Liver (tissue), 9 donors: ENCODE measurements around the gene FOXA2. TPM values are rescaled to one million over a fixed set of nuclear protein-coding genes. Genes with fewer than 3 reads are reported as not detected.

Experiments
- DNase-seq: peaks from one replicate; pipeline ENCODE4 v3.0.0-alpha.2; 2017; ENCODE audit warnings: low spot score
- H3K27ac ChIP-seq, 2 donors: one replicate each; pipeline ENCODE4 v1.7.0; 2013; ENCODE audit warnings: inconsistent platforms in 2 of 2, low read length in 2 of 2, control low read depth in 1 of 2, low read depth in 1 of 2, mild to moderate bottlenecking in 1 of 2
- H3K27me3 ChIP-seq, 4 donors: one replicate each; pipeline versions ENCODE4 v1.6.1 to v1.7.0; 2013; ENCODE audit warnings: low read length in 3 of 4, inconsistent platforms in 1 of 4, mild to moderate bottlenecking in 1 of 4, moderate library complexity in 1 of 4; ENCODE audit not compliant: control insufficient read depth in 4 of 4, insufficient read depth in 4 of 4
- H3K36me3 ChIP-seq, 4 donors: one replicate each; pipeline versions ENCODE4 v1.6.1 to v1.7.0; 2013; ENCODE audit warnings: low read length in 3 of 4, mild to moderate bottlenecking in 3 of 4, low read depth in 1 of 4, moderate library complexity in 1 of 4; ENCODE audit not compliant: control insufficient read depth in 4 of 4, insufficient read depth in 3 of 4
- H3K4me1 ChIP-seq, 4 donors: one replicate each; pipeline versions ENCODE4 v1.6.1 to v1.7.0; 2013; ENCODE audit warnings: low read length in 3 of 4, mild to moderate bottlenecking in 3 of 4, moderate library complexity in 1 of 4; ENCODE audit not compliant: control insufficient read depth in 4 of 4, insufficient read depth in 4 of 4
- H3K4me3 ChIP-seq, 3 donors: one replicate each; pipeline versions ENCODE4 v1.6.1 to v1.7.0; 2013; ENCODE audit warnings: low read length in 3 of 3, control low read depth in 1 of 3, low read depth in 1 of 3, mild to moderate bottlenecking in 1 of 3
- H3K9ac ChIP-seq, 2 donors: one replicate each; pipeline ENCODE4 v1.7.0; 2013; ENCODE audit warnings: low read length in 2 of 2, mild to moderate bottlenecking in 2 of 2, moderate library complexity in 2 of 2, control low read depth in 1 of 2, low read depth in 1 of 2
- H3K9me3 ChIP-seq, 4 donors: one replicate each; pipeline versions ENCODE4 v1.6.1 to v1.7.0; 2013; ENCODE audit warnings: low read length in 3 of 4; ENCODE audit not compliant: control insufficient read depth in 4 of 4
- ATF3 ChIP-seq: IDR thresholded peaks from 2 replicates; pipeline ENCODE4 v1.6.1; 2016; ENCODE audit warnings: antibody characterized with exemption
- CTCF ChIP-seq: fragments of 150-350 bp; IDR thresholded peaks from 2 replicates; pipeline ENCODE4 v1.5.1; 2017; ENCODE audit warnings: improper control_type of control experiment, low read depth, low read length; ENCODE audit not compliant: missing input control
- EGR1 ChIP-seq, 2 donors: IDR thresholded peaks; 2 replicates each; pipeline ENCODE4 v1.6.1; 2016 to 2018; ENCODE audit warnings: antibody characterized with exemption in 2 of 2, low read depth in 2 of 2
- FOXA1 ChIP-seq: IDR thresholded peaks from 2 replicates; pipeline ENCODE4 v1.6.1; 2016; ENCODE audit warnings: antibody characterized with exemption
- FOXA2 ChIP-seq: IDR thresholded peaks from 2 replicates; pipeline ENCODE4 v1.6.1; 2016; ENCODE audit warnings: antibody characterized with exemption
- GABPA ChIP-seq, 2 donors: IDR thresholded peaks in 1 of 2; conservative IDR thresholded peaks in 1 of 2; 2 replicates each; pipeline ENCODE4 v1.6.1; 2016; ENCODE audit warnings: antibody characterized with exemption in 2 of 2, mild to moderate bottlenecking in 1 of 2, moderate library complexity in 1 of 2
- HNF4A ChIP-seq, 2 donors: conservative IDR thresholded peaks; 2 replicates each; pipeline ENCODE4 v1.6.1; 2016; ENCODE audit warnings: antibody characterized with exemption in 2 of 2, mild to moderate bottlenecking in 2 of 2
- HNF4G ChIP-seq: IDR thresholded peaks from 2 replicates; pipeline ENCODE4 v1.6.1; 2016; ENCODE audit warnings: antibody characterized with exemption
- MAX ChIP-seq: IDR thresholded peaks from 2 replicates; pipeline ENCODE4 v1.6.1; 2016; ENCODE audit warnings: antibody characterized with exemption
- NR2F2 ChIP-seq: IDR thresholded peaks from 2 replicates; pipeline ENCODE4 v1.6.1; 2016; ENCODE audit warnings: antibody characterized with exemption
- RAD21 ChIP-seq, 2 donors: IDR thresholded peaks; 2 replicates each; pipeline ENCODE4 v1.6.1; 2016; ENCODE audit warnings: antibody characterized with exemption in 2 of 2, mild to moderate bottlenecking in 2 of 2
- REST ChIP-seq: IDR thresholded peaks from 2 replicates; pipeline ENCODE4 v1.6.1; 2016; ENCODE audit warnings: antibody characterized with exemption, mild to moderate bottlenecking
- RXRA ChIP-seq, 2 donors: IDR thresholded peaks; 2 replicates each; pipeline ENCODE4 v1.6.1; 2017 to 2018; ENCODE audit warnings: antibody characterized with exemption in 2 of 2, mild to moderate bottlenecking in 1 of 2
- SP1 ChIP-seq: IDR thresholded peaks from 2 replicates; pipeline ENCODE4 v1.6.1; 2018; ENCODE audit warnings: antibody characterized with exemption, mild to moderate bottlenecking
- TAF1 ChIP-seq: conservative IDR thresholded peaks from 2 replicates; pipeline ENCODE4 v1.6.1; 2016; ENCODE audit warnings: antibody characterized with exemption, mild to moderate bottlenecking
- YY1 ChIP-seq: IDR thresholded peaks from 2 replicates; pipeline ENCODE4 v1.6.1; 2016; ENCODE audit warnings: antibody characterized with exemption, mild to moderate bottlenecking
- WGBS: extraction: QIAGEN DNeasy Blood & Tissue Kit; methylation state at CpG from one replicate; pipeline ENCODE4 v1.1.7; 2013; 5-methylcytosine and 5-hydroxymethylcytosine counted together
- polyA plus RNA-seq, 2 donors: library from polyadenylated mRNA; stranded (reverse) in 1 of 2; unstranded in 1 of 2; fragments of 200-250 nt in 1 of 2; fragments of >200 nt in 1 of 2; fragmentation: Nextera tagmentation in 1 of 2; extraction: Ambion mirVana in 1 of 2; gene quantifications; one replicate each; pipeline versions ENCODE4 v1.2.1 to v1.2.3, GENCODE V29; 2013 to 2015
- total RNA-seq, 2 donors: library from RNA; depleted of rRNA; stranded (reverse); fragments of >200 nt; gene quantifications; one replicate each; pipeline ENCODE4 v1.2.3, GENCODE V29; 2014
- donor health status: healthy.
- donor health status: healthy.
- donor health status: healthy.
- donor health status: healthy.
- donor health status: healthy.

Gene FOXA2
- total and polyA plus RNA-seq, 4 donors, result 5.2 to 12.7 (median 11.1) TPM

GRCh38 chr20:22563062-22563965, 21.1 kb downstream of the FOXA2 start:
- DNase-seq, result no peak

More at GRCh38 chr20:22563062-22563965, 21.1 kb downstream of the FOXA2 start:
- 26% methylated on average over 7 of the region's 7 CpGs for WGBS
- Histone ChIP-seq H3K4me3 (no peak overlapping the region), H3K36me3 (peaks cover 5 to 21% (median 12%) of the 10 kb centered on the region in 4 donors), H3K27ac (no peak overlapping the region), H3K4me1 (peaks cover 8 to 48% (median 38%) of the 10 kb centered on the region in 4 donors), H3K9me3 (no peaks in the 10 kb centered on the region), H3K27me3 (no peaks in the 10 kb centered on the region), H3K9ac (no peak overlapping the region)
- TF ChIP-seq MAX, result no peak
- TF ChIP-seq RXRA (IDR thresholded peaks at IDR 0.05), result peak; percentile 67 to 76
- TF ChIP-seq GABPA (IDR thresholded peaks at IDR 0.05 in 1 of 2, conservative IDR thresholded peaks at IDR 0.05 in 1 of 2), result no peak
- TF ChIP-seq CTCF, result no peak
- peak; percentile 39 to 49 for TF ChIP-seq HNF4A (conservative IDR thresholded peaks at IDR 0.05)
- peak in 1 of 2 donors; percentile 55 for TF ChIP-seq RAD21 (IDR thresholded peaks at IDR 0.05)
- TF ChIP-seq ATF3, result no peak
- no peak for TF ChIP-seq FOXA1
- TF ChIP-seq EGR1 (IDR thresholded peaks at IDR 0.05; ENCODE audit: low read depth in 2 of 2), result no peak
- TF ChIP-seq TAF1, result no peak
- no peak for TF ChIP-seq REST
- TF ChIP-seq YY1, result no peak
- no peak for TF ChIP-seq HNF4G
- no peak for TF ChIP-seq FOXA2
- TF ChIP-seq SP1, result peak; percentile 23
- TF ChIP-seq NR2F2, result no peak
